ENCODE results near the gene PTMS. TPM values are rescaled to one million over a fixed set of nuclear protein-coding genes. Genes with fewer than 3 reads are reported as not detected.

PTMS gene
- total RNA-seq, 1 donor from 2014 or later, result 864 TPM

- Mint-ChIP-seq H3K4me3 (ENCODE audit: unreplicated experiment) (peak overlapping the region; percentile 70), H3K27me3 (ENCODE audit: unreplicated experiment) (peaks cover 10% of the 10 kb centered on the region), H3K36me3 (ENCODE audit: low read depth, unreplicated experiment) (peaks cover 43% of the 10 kb centered on the region), H3K9me3 (ENCODE audit: unreplicated experiment) (no peaks in the 10 kb centered on the region), H3K4me1 (ENCODE audit: unreplicated experiment) (peaks cover 24% of the 10 kb centered on the region), H3K27ac (ENCODE audit: unreplicated experiment) (peak overlapping the region; percentile 48)
- DNase-seq (ENCODE audit: low spot score), result no peak
- TF ChIP-seq CTCF (IDR thresholded peaks at IDR 0.05; ENCODE audit: unreplicated experiment), result no peak
Observed at GRCh38 chr12:6747216-6747615, 18.9 kb upstream of the PTMS start.

- DNase-seq (ENCODE audit: low spot score), result no peak
- Mint-ChIP-seq H3K4me3 (ENCODE audit: unreplicated experiment) (peak overlapping the region; percentile 59), H3K9me3 (ENCODE audit: unreplicated experiment) (no peaks in the 10 kb centered on the region), H3K36me3 (ENCODE audit: low read depth, unreplicated experiment) (peaks cover 43% of the 10 kb centered on the region), H3K27ac (ENCODE audit: unreplicated experiment) (no peak overlapping the region), H3K27me3 (ENCODE audit: unreplicated experiment) (peaks cover 13% of the 10 kb centered on the region), H3K4me1 (ENCODE audit: unreplicated experiment) (peaks cover 22% of the 10 kb centered on the region)
- TF ChIP-seq CTCF (IDR thresholded peaks at IDR 0.05; ENCODE audit: unreplicated experiment), result no peak
Observed at GRCh38 chr12:6748761-6749160, 17.4 kb upstream of the PTMS start.

GRCh38 chr12:6750506-6750905 lies 15.7 kb upstream of the PTMS start:
- no peaks in the 10 kb centered on the region for H3K9me3 Mint-ChIP-seq (ENCODE audit: unreplicated experiment)
- H3K4me3 Mint-ChIP-seq (ENCODE audit: unreplicated experiment), result peak overlapping the region; percentile 87
- peaks cover 7% of the 10 kb centered on the region for H3K27me3 Mint-ChIP-seq (ENCODE audit: unreplicated experiment)
- peaks cover 35% of the 10 kb centered on the region for H3K36me3 Mint-ChIP-seq (ENCODE audit: low read depth, unreplicated experiment)
- DNase-seq (ENCODE audit: low spot score), result no peak
- no peak overlapping the region for H3K27ac Mint-ChIP-seq (ENCODE audit: unreplicated experiment)
- no peak for TF ChIP-seq CTCF (IDR thresholded peaks at IDR 0.05; ENCODE audit: unreplicated experiment)
- H3K4me1 Mint-ChIP-seq (ENCODE audit: unreplicated experiment), result peaks cover 19% of the 10 kb centered on the region

- peak overlapping the region; percentile 98 for H3K4me3 Mint-ChIP-seq (ENCODE audit: unreplicated experiment)
- TF ChIP-seq CTCF (IDR thresholded peaks at IDR 0.05; ENCODE audit: unreplicated experiment), result no peak
- no peak overlapping the region for H3K27ac Mint-ChIP-seq (ENCODE audit: unreplicated experiment)
- no peaks in the 10 kb centered on the region for H3K9me3 Mint-ChIP-seq (ENCODE audit: unreplicated experiment)
- peaks cover 14% of the 10 kb centered on the region for H3K4me1 Mint-ChIP-seq (ENCODE audit: unreplicated experiment)
- H3K36me3 Mint-ChIP-seq (ENCODE audit: low read depth, unreplicated experiment), result peaks cover 32% of the 10 kb centered on the region
- no peak for DNase-seq (ENCODE audit: low spot score)
- H3K27me3 Mint-ChIP-seq (ENCODE audit: unreplicated experiment), result peaks cover 5% of the 10 kb centered on the region
Observed at GRCh38 chr12:6751767-6752166, 14.4 kb upstream of the PTMS start.

GRCh38 chr12:6752167-6752920 lies 13.8 kb upstream of the PTMS start:
- peak overlapping the region; percentile 98 for H3K4me3 Mint-ChIP-seq (ENCODE audit: unreplicated experiment)
- TF ChIP-seq CTCF (IDR thresholded peaks at IDR 0.05; ENCODE audit: unreplicated experiment), result peak; percentile 18
- peak overlapping the region; percentile 82 for H3K27ac Mint-ChIP-seq (ENCODE audit: unreplicated experiment)
- H3K4me1 Mint-ChIP-seq (ENCODE audit: unreplicated experiment), result peaks cover 17% of the 10 kb centered on the region
- peaks cover 5% of the 10 kb centered on the region for H3K27me3 Mint-ChIP-seq (ENCODE audit: unreplicated experiment)
- H3K36me3 Mint-ChIP-seq (ENCODE audit: low read depth, unreplicated experiment), result peaks cover 27% of the 10 kb centered on the region
- DNase-seq (ENCODE audit: low spot score), result peak; percentile 38
- no peaks in the 10 kb centered on the region for H3K9me3 Mint-ChIP-seq (ENCODE audit: unreplicated experiment)

Data from endothelial cell (in vitro differentiated cells).